PFSK-1 (cell line): ENCODE results near the gene NDUFA11.

ENCODE experiments used
- POLR2AphosphoS5 ChIP-seq: IDR thresholded peaks from 2 replicates; pipeline ENCODE4 v1.6.1; 2012; ENCODE audit warnings: low read depth, mild to moderate bottlenecking, control low read depth, low read length, moderate library complexity
- SIN3A ChIP-seq: IDR thresholded peaks from 2 replicates; pipeline ENCODE4 v1.6.1; 2012; ENCODE audit warnings: mild to moderate bottlenecking, low read length, moderate library complexity, borderline replicate concordance; ENCODE audit not compliant: insufficient read depth
- TAF1 ChIP-seq: IDR thresholded peaks from 2 replicates; pipeline ENCODE4 v1.6.1; 2012; ENCODE audit warnings: low read length, control low read depth, borderline replicate concordance; ENCODE audit not compliant: insufficient read depth
- TF ChIP-seq, protein P1 (sequence below), 2 experiments: IDR thresholded peaks; 2 replicates each; pipeline versions ENCODE4 v1.6.1 to v1.8.0; 2011 to 2012; ENCODE audit warnings: low read depth in 2 of 2, low read length in 2 of 2, control low read depth in 1 of 2, inconsistent platforms in 1 of 2, mild to moderate bottlenecking in 1 of 2, moderate library complexity in 1 of 2; ENCODE audit not compliant: insufficient read depth in 1 of 2

DNA sequence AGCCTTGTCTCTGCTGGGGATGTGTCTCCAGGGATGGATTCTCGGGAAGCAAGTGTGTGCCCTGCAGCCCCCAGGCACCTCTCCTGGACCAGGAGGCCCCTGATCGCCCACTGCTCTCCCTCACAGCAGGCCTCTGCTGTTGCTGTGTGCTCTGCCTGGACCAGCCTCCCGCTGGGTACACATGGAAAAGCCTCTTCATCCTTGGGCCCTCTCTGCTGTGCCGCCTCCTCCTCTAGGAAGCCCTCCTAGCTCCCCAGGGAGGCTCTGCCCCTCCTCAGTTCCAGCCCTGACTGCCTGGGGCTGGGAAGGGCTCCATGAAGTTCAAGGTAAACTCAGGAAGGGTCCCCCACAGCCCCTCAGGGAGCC, 12.0 kb downstream of the NDUFA11 start:
- TF ChIP-seq POLR2AphosphoS5, result no peak
- TF ChIP-seq, protein P1, sequence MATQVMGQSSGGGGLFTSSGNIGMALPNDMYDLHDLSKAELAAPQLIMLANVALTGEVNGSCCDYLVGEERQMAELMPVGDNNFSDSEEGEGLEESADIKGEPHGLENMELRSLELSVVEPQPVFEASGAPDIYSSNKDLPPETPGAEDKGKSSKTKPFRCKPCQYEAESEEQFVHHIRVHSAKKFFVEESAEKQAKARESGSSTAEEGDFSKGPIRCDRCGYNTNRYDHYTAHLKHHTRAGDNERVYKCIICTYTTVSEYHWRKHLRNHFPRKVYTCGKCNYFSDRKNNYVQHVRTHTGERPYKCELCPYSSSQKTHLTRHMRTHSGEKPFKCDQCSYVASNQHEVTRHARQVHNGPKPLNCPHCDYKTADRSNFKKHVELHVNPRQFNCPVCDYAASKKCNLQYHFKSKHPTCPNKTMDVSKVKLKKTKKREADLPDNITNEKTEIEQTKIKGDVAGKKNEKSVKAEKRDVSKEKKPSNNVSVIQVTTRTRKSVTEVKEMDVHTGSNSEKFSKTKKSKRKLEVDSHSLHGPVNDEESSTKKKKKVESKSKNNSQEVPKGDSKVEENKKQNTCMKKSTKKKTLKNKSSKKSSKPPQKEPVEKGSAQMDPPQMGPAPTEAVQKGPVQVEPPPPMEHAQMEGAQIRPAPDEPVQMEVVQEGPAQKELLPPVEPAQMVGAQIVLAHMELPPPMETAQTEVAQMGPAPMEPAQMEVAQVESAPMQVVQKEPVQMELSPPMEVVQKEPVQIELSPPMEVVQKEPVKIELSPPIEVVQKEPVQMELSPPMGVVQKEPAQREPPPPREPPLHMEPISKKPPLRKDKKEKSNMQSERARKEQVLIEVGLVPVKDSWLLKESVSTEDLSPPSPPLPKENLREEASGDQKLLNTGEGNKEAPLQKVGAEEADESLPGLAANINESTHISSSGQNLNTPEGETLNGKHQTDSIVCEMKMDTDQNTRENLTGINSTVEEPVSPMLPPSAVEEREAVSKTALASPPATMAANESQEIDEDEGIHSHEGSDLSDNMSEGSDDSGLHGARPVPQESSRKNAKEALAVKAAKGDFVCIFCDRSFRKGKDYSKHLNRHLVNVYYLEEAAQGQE (IDR thresholded peaks at IDR 0.05; ENCODE audit: insufficient read depth in 1 of 2, low read depth in 2 of 2, low read length in 2 of 2), result no peak
- no peak for TF ChIP-seq TAF1
- TF ChIP-seq SIN3A, result no peak
